Adipocyte (in vitro differentiated cells): ENCODE results near the gene NSD2.
"Not testable (repeated sequence)": the region's sequence is repeated elsewhere in the genome, so short reads cannot be mapped to it uniquely, and the experiment has no call there.

Experiments used
- DNase-seq: peaks from one replicate; pipeline ENCODE4 v3.0.0-alpha.2; 2015; ENCODE audit warnings: low read depth
- H3K27me3 ChIP-seq: replicated peaks from 2 replicates; pipeline ENCODE4 v1.7.0; 2013; ENCODE audit warnings: mild to moderate bottlenecking, low read length, moderate library complexity; ENCODE audit not compliant: control insufficient read depth, insufficient read depth
- H3K36me3 ChIP-seq: 2 replicates; pipeline ENCODE4 v1.7.0; 2013; ENCODE audit warnings: low read length, mild to moderate bottlenecking, moderate library complexity; ENCODE audit not compliant: control insufficient read depth, insufficient read depth, severe bottlenecking
- H3K4me1 ChIP-seq: 2 replicates; pipeline ENCODE4 v1.7.0; 2013; ENCODE audit warnings: mild to moderate bottlenecking, low read length, moderate library complexity; ENCODE audit not compliant: control insufficient read depth, insufficient read depth
- H3K4me3 ChIP-seq: 2 replicates; pipeline ENCODE4 v1.7.0; 2013; ENCODE audit warnings: mild to moderate bottlenecking, low read length, moderate library complexity
- H3K9ac ChIP-seq: 2 replicates; pipeline ENCODE4 v1.7.0; 2013; ENCODE audit warnings: mild to moderate bottlenecking, low read length, moderate library complexity
- H3K9me3 ChIP-seq: 2 replicates; pipeline ENCODE4 v1.7.0; 2013; ENCODE audit warnings: mild to moderate bottlenecking, low read length, moderate library complexity; ENCODE audit not compliant: control insufficient read depth

NSD2 gene

GRCh38 chr4:1991087-1991486, 119.9 kb downstream of the NSD2 start:
- Histone ChIP-seq H3K36me3 (peaks cover 21% of the 10 kb centered on the region), H3K27me3 (no peaks in the 10 kb centered on the region), H3K4me3 (no peak overlapping the region), H3K4me1 (no peaks in the 10 kb centered on the region), H3K9ac (no peak overlapping the region), H3K9me3 (no peaks in the 10 kb centered on the region)
- DNase-seq, result no peak

GRCh38 chr4:1991596-1992434, 120.6 kb downstream of the NSD2 start:
- Histone ChIP-seq H3K9me3 (no peaks in the 10 kb centered on the region), H3K4me1 (no peaks in the 10 kb centered on the region), H3K9ac (no peak overlapping the region), H3K36me3 (peaks cover 16% of the 10 kb centered on the region), H3K27me3 (no peaks in the 10 kb centered on the region), H3K4me3 (no peak overlapping the region)
- DNase-seq, result no peak

GRCh38 chr4:1992468-1993168, 121.4 kb downstream of the NSD2 start:
- Histone ChIP-seq H3K27me3 (no peaks in the 10 kb centered on the region), H3K36me3 (peaks cover 13% of the 10 kb centered on the region), H3K9me3 (no peaks in the 10 kb centered on the region), H3K9ac (no peak overlapping the region), H3K4me1 (no peaks in the 10 kb centered on the region), H3K4me3 (peak overlapping the region; percentile 47)
- DNase-seq, result no peak

- Histone ChIP-seq H3K4me1 (no peaks in the 10 kb centered on the region), H3K9ac (no peak overlapping the region), H3K4me3 (peak overlapping the region; percentile 47), H3K9me3 (no peaks in the 10 kb centered on the region), H3K27me3 (no peaks in the 10 kb centered on the region), H3K36me3 (peaks cover 9% of the 10 kb centered on the region)
- DNase-seq, result no peak
These were observed 122.0 kb downstream of the NSD2 start for GRCh38 chr4:1993169-1993516.

GRCh38 chr4:1993718-1994516, 122.7 kb downstream of the NSD2 start:
- not testable (repeated sequence) for DNase-seq, H3K4me1 ChIP-seq, H3K27me3 ChIP-seq, H3K36me3 ChIP-seq, H3K4me3 ChIP-seq, H3K9me3 ChIP-seq, H3K9ac ChIP-seq

GRCh38 chr4:1994938-1995337, 123.7 kb downstream of the NSD2 start:
- Histone ChIP-seq H3K9me3 (no peaks in the 10 kb centered on the region), H3K36me3 (peaks cover 14% of the 10 kb centered on the region), H3K9ac (no peak overlapping the region), H3K4me1 (no peaks in the 10 kb centered on the region), H3K4me3 (no peak overlapping the region), H3K27me3 (no peaks in the 10 kb centered on the region)
- DNase-seq, result no peak

GRCh38 chr4:1996866-1997611, 125.8 kb downstream of the NSD2 start:
- H3K36me3 ChIP-seq, result peaks cover 17% of the 10 kb centered on the region
- H3K9me3 ChIP-seq, result no peaks in the 10 kb centered on the region
- no peak for DNase-seq
- no peaks in the 10 kb centered on the region for H3K4me1 ChIP-seq
- H3K9ac ChIP-seq, result no peak overlapping the region
- no peak overlapping the region for H3K4me3 ChIP-seq
- no peaks in the 10 kb centered on the region for H3K27me3 ChIP-seq

- no peak for DNase-seq
- Histone ChIP-seq H3K36me3 (peaks cover 17% of the 10 kb centered on the region), H3K9ac (no peak overlapping the region), H3K4me3 (no peak overlapping the region), H3K9me3 (no peaks in the 10 kb centered on the region), H3K27me3 (no peaks in the 10 kb centered on the region), H3K4me1 (no peaks in the 10 kb centered on the region)
These were observed 126.5 kb downstream of the NSD2 start for GRCh38 chr4:1997712-1998111.

- no peak for DNase-seq
- H3K36me3 ChIP-seq, result peaks cover 20% of the 10 kb centered on the region
These were observed 127.1 kb downstream of the NSD2 start for GRCh38 chr4:1998296-1998695.

GRCh38 chr4:1999308-1999707, 128.1 kb downstream of the NSD2 start:
- not testable (repeated sequence) for H3K4me1 ChIP-seq, H3K4me3 ChIP-seq, H3K9me3 ChIP-seq, DNase-seq, H3K27me3 ChIP-seq, H3K9ac ChIP-seq
- peaks cover 23% of the 10 kb centered on the region for H3K36me3 ChIP-seq

More at GRCh38 chr4:1998296-1998695, 127.1 kb downstream of the NSD2 start:
- H3K9me3 ChIP-seq, result no peaks in the 10 kb centered on the region
- H3K9ac ChIP-seq, result no peak overlapping the region
- no peaks in the 10 kb centered on the region for H3K4me1 ChIP-seq
- H3K4me3 ChIP-seq, result no peak overlapping the region
- no peaks in the 10 kb centered on the region for H3K27me3 ChIP-seq
